ENCODE measurements around the gene ATXN10.

ATXN10 gene

DNA sequence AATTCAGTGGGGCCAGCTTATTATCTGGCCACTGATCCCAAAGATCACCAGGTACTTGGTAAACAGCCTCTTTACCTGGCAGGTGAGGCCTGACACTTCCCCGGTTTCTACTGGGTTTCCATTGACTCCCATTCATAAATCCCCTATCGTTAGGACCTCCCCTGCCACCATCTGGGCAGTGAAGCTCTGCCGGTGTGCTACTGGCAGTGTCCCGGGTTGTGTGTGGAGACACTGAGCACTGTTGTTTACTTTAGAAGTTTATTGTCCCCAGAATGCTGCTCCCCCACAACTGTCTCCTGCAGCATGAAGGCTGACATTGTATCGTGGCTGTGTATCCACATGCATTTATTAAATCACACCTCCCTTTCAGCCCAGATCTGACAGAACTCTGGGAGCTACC, 162.6 kb downstream of the ATXN10 start:
- no peak for DNase-seq

DNA sequence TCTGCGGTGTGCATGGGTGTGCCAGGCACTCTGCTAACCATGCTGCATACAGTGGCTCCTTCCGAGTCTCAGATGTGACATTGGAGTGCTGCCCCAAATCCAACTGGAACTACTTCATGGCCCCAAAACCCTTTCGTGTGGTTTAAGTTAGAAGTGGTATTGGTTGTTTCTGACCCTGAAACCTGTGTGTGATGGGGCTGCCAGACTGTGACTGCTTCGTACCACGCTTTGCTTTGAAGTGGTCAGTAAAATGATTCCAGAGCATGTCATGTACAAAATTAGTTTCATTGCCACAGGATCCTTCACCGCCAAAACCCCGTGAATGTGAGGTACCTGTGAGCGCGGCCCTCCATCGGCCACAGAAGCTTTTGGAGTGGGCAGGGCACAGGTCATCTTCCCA, 163.2 kb downstream of the ATXN10 start:
- DNase-seq = no peak

DNA sequence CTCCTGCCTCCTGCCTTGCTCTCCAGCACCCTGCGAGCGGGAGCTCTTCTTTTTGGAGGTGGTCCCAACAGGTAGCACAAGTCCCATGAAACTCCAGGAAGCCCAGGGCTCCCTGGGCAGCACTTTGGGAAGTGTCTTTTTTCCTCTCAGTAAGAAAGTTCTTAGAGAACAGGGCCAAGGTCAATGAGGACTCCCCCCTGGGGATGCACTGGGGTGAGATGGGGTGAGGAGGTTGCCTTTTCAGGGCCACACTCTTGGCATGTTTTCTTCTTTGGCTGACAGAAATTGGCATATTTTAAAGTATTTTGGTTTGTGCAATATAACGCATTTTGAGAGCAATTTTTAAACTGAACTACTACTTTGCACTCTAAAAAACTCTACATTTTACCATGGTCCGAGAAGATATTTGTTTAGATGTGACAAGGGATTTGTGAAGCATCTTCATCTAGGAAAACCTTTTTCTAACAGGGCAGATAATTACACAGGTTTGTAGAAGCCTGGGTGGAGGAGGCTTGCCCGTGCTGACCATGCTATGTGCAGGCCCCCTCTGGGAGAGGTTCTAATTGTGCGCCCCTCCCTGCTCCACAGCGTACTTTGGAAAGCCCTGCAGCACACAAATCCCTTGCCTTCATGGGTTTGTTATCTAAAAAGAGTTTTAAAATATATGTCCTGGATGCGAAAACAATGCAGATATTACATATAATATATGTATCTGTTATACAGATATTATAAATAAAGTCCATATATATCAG, 165.0 kb downstream of the ATXN10 start:
- DNase-seq = no peak

DNA sequence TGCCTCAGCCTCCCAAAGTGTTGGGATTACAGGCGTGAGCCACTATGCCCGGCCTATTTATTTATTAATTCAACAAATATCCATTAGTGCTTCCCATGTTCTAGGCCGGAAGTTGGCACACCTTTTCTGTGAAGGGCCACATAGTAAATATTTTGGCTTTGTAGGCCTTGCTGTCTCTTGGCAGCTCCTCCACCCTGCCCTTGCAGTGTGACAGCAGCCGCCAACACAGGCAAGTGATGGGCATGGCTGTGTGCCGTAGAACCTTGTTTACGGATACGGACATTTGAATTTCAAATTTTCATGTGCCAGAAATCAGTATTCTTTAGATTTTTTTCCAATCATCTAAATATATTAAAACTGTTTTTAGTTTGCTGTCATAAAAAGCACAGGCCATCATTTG, 165.9 kb downstream of the ATXN10 start:
- no peak for DNase-seq

DNA sequence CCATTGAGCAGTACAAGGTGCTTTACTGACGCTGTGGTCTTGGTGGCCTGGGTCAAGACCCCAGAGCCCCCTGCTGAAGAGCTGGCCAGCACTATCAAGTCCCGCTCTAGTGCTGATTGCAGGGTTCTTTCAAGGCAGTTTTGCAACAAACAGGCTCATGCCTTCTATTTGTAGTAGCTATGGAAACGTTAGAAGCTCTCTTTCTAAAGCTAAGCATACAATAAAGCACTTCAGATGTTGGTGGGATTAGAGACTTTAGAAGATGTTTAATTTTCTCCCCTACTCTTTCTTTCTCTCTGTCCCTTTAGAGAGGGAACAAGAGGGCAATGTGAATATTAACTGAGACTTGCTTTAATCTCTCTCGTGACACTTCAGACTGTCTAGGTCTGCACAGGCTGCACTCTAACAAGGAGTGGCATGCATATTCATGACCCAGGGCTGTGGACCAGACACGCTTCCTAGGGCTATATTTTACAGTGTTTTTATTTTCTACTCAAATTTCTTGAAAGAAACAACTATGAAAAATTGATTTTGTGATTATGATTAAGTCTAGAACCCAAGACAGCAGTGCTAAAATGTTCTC, 166.8 kb downstream of the ATXN10 start:
- DNase-seq = no peak

DNA sequence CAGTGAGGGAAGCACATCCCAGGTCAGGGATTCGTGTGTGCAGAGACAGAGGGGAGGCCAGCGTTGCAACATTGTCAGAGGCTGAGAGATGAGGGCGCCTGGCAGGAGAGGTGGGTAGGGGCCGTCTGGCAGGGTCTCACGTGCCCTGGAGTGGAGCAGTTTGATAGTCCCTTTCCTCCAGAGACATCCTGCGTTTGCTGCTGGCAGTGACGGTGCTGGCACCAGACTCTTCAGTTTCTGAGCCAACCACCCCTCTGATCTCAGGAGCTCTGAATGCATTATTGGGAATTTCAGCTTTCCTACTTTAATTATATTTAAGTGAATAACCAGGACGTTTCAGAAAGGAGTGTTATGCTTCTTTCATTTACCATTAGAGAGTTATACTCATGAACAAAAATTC, 168.8 kb downstream of the ATXN10 start:
- no peak for DNase-seq

- DNase-seq = no peak
Measured at GRCh38 chr22:45842291-45842991, 170.8 kb downstream of the ATXN10 start.

GRCh38 chr22:45843031-45843430, 171.4 kb downstream of the ATXN10 start:
- no peak for DNase-seq

DNA sequence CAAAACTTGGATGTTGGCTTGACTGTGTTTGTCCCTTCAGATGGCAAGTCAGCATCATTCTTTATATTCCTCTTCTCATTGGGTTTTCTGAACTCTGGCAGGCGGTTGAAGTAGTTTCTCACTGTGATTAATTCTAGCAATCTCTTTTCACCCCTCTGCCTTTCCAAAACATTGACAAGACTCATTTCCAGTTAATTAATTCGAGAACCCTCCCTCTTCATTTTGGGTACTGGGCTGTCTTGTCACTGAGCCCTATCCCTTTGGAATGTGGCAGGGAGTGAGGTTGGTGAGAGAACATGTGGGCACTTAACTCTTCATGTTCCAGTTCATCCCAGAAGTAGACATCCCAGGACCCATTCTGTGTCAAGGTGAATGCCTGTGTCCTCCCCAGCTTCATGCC, 172.4 kb downstream of the ATXN10 start:
- no peak for DNase-seq

DNA sequence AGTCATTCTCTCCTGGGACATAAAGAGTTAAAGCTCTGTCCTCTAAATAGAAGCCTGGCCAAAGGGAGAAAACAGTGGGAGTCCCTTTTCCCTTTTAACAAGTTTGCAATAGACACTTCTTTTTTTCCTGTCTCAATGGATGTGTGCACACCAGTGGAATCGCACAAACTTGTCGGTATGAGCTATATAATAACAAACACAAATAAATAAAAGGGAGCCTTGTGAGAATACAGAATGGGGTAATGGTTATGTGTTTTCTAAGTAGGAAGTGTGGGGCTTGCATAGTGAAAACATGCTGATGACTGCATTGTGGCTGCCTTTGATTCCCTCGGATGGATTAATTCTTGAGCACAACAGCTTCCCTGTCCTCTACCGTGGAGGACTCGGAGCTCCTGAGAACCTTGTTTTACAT, 173.4 kb downstream of the ATXN10 start:
- peak in 1 of 2 experiments; percentile 2 for DNase-seq

DNA sequence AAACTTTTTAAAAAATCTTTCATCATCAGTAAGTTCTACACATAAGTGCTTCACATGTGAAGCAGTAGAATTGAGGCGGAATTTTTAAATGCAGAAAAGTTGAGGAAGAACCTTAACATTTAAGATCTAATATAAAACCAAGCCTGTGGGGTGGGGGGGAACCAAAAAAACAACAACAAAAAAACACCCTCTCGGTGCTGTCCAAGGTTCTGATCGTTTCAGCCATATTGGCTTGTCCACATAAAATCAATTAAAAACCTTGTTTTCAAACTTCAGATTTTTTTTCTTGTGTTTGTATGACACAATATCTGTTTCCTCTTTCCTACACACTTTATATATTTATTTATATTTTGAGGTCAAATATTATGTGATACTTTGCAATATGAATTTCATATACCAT, 175.3 kb downstream of the ATXN10 start:
- no peak for DNase-seq

DNA sequence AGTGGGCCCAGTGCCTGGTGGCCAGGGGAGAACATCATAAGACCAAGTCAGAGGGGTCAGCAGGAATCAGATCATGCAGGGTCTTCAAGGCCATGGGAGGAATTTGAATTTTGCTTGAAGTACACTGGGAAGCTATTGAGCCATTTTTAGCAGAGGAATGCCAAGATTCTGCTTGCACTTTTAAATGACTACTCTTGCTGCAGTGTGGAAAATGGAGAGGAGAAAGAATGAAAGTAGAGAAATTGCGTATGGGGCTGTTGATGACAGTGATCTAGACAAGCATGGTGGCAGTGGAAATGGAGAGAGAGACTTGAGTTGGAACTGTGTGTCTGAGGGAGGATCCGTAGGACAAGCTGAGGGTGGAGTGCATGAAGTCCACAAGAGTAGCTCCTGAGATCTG, 177.3 kb downstream of the ATXN10 start:
- DNase-seq = no peak

- no peak for DNase-seq
Measured at GRCh38 chr22:45852826-45853225, 181.2 kb downstream of the ATXN10 start.

GRCh38 chr22:45855961-45856360, 184.3 kb downstream of the ATXN10 start:
- DNase-seq = no peak

GRCh38 chr22:45857519-45857918, 185.9 kb downstream of the ATXN10 start:
- DNase-seq = no peak

DNA sequence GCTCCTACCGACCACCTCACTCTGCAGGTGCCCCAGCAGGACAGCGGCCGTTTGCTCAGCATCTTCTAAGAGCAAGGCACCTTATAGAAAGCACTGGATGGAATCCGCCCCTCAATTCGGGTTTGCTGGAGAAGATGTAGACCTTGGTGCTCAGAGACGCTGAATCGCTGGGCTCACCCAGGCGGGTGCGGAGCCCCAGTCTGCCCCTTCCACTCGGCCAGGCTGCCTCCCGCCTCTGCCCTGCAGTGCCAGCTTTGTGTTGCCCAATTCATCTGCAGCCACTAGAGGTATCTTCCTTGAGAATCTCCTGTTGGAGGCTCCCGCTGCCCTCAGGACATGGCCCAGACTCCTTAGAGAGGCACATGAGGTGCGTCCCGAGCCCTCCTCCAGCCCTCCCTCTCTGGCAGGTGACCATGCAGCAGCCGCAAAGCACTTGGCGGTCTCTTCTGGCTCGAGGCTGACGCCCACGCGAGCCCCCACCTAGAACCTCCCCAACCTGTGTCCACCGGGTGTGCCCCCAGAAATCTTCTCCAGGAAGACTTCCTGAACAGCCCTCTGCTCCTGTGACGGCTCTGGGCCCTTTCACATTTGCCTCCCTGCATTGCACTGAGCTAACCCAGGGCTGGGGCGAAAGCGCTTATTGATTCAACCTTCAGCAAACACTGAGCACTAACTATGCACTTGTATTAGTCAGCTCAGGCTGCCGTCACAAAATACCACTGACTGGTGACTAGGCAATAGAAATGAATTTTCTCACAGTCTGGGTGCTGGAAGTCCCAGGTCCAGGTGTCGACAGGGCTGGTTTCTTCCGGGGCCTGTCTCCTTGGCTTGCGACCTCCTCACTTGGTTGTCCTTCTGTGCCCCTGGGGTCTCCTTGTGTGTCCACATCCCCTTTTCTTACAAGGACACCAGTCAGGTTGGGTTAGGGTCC, 187.9 kb downstream of the ATXN10 start:
- DNase-seq = no peak

GRCh38 chr22:45860201-45860600, 188.6 kb downstream of the ATXN10 start:
- DNase-seq = no peak

DNA sequence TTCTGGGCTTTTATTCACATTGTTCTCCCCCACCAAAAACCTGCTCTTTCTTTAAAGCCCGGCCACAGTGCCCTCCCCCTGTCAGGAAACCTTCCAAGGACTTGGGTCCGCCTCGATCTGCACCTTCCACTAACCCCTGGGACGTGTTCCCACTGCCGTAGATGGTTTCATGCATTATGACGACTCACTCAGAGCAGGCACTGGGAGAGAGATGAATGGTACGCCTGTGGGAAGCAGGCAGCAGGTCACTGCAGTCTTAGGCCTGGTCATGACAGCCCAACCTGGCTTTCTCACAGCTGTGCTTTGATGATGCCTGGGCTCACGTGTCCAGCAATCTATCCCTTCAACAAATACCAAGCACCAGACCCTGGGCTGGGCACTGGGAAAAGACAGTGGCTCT, 189.6 kb downstream of the ATXN10 start:
- DNase-seq = no peak

DNA sequence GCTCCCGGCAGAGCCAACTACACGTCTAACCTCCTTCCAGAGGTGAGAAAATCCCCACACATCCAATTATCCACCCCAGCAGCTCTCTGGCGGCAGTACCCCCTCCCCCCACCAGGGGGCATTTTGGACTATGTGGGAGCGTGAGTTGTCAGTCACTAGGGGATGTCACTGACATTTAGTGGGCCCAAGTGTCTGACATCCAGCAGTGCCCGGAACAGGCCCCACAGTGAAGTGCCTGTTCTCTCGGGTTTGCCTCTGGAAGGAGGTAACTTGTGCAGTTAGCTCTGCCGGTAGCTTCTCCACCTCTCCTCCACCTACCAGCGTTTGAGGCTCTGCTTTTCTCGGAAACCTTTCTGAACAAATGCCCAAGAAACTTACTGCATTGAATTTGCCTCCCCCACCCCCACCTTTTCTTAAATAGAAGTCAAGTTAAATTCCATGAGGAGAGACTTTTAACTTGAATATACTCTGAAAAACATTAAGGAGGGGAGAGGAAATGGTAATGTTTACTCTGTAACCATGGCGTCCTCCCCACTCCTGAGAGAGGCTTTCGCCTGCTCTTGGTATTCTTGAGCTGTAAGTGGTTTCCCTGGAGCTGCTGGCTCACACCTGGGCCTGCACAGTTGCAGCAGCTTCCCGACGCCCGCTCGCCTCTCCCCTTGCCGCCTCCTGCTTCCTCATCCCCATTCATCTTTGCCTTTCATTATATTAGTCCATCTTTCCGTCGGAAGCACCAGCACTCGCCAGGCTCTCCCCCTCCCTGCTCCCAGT, 192.5 kb downstream of the ATXN10 start:
- DNase-seq = peak; percentile 16 to 44

DNA sequence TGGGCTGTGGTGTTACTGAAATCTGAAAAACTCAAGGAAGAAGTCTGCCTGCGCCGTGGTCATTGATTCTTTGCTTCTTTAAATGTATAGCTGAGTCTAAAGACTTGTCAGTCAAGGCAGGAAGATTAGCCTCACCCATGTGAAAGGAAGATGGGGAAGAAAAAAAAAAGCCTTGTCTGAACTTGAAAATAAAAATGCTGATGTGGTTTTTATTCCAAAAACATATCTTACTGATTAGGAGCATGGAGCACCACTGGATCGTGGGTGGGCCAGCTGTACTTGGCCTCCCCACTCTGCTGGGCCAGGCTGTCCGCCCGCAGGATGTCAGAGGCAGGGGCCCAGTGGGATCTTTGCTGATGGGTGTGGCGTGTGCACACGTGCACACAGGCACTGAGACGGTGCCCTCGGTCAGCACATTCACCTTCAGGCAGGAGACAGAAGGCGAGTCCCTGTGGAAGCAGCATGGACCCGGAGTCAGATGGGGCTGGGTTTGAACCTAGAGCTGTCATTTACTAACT, 193.4 kb downstream of the ATXN10 start:
- no peak for DNase-seq

GRCh38 chr22:45865561-45866125, 194.0 kb downstream of the ATXN10 start:
- DNase-seq = no peak

Data from NCI-H1930 (cell line).